ENCODE data around the gene TNFAIP8.

Gene TNFAIP8

GRCh38 chr5:119327018-119327417 lies 28.8 kb upstream of the TNFAIP8 start:
- TF ChIP-seq CTCF (IDR thresholded peaks at IDR 0.05; ENCODE audit: borderline replicate concordance, insufficient read depth, low read depth, low read length): no peak
- no peak overlapping the region for H3K4me3 ChIP-seq (ENCODE audit: low read depth, low read length)

- no peak for TF ChIP-seq CTCF (IDR thresholded peaks at IDR 0.05; ENCODE audit: borderline replicate concordance, insufficient read depth, low read depth, low read length)
- no peak overlapping the region for H3K4me3 ChIP-seq (ENCODE audit: low read depth, low read length)
Observed at GRCh38 chr5:119328753-119329602, 26.8 kb upstream of the TNFAIP8 start.

GRCh38 chr5:119329666-119330065 lies 26.2 kb upstream of the TNFAIP8 start:
- no peak for TF ChIP-seq CTCF (IDR thresholded peaks at IDR 0.05; ENCODE audit: borderline replicate concordance, insufficient read depth, low read depth, low read length)
- no peak overlapping the region for H3K4me3 ChIP-seq (ENCODE audit: low read depth, low read length)

GRCh38 chr5:119330367-119331183 lies 25.2 kb upstream of the TNFAIP8 start:
- no peak overlapping the region for H3K4me3 ChIP-seq (ENCODE audit: low read depth, low read length)
- TF ChIP-seq CTCF (IDR thresholded peaks at IDR 0.05; ENCODE audit: borderline replicate concordance, insufficient read depth, low read depth, low read length): no peak

GRCh38 chr5:119331566-119332095 lies 24.2 kb upstream of the TNFAIP8 start:
- H3K4me3 ChIP-seq (ENCODE audit: low read depth, low read length): no peak overlapping the region
- TF ChIP-seq CTCF (IDR thresholded peaks at IDR 0.05; ENCODE audit: borderline replicate concordance, insufficient read depth, low read depth, low read length): no peak

- no peak overlapping the region for H3K4me3 ChIP-seq (ENCODE audit: low read depth, low read length)
- TF ChIP-seq CTCF (IDR thresholded peaks at IDR 0.05; ENCODE audit: borderline replicate concordance, insufficient read depth, low read depth, low read length): no peak
Observed at GRCh38 chr5:119332208-119332607, 23.6 kb upstream of the TNFAIP8 start.

All from GM12875 (cell line).